HG03571 (cell line): ENCODE measurements around the gene AZIN2.
A peak's percentile ranks its signal among the peaks of the same experiment; 100 is the strongest.
"Not testable (repeated sequence)": the region's sequence is repeated elsewhere in the genome, so short reads cannot be mapped to it uniquely, and the experiment has no call there.

Experiments used
- ATAC-seq: cut with Tn5 transposase; IDR thresholded peaks from one replicate; pipeline ENCODE4 v1.9.1; 2021; ENCODE audit not compliant: unreplicated experiment

Gene AZIN2

DNA sequence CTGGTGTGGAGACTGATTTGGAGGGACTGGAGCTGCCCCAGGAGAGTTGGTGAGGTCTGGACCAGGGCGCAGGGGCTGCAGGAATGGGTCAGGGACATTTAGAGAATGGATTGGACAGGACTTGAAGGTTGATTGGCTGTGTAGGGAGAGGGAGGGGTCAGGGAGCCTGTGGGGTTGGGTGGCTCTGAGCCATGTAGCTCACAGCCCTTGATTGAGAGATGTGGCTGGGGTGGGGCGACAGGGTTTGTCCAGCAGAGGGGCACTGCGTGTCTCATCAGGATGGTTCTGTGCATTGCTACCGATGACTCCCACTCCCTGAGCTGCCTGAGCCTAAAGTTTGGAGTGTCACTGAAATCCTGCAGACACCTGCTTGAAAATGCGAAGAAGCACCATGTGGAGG is 12.1 kb downstream of the AZIN2 start:
- no peak for ATAC-seq

GRCh38 chr1:33094486-33094885 is 13.5 kb downstream of the AZIN2 start:
- ATAC-seq = no peak

GRCh38 chr1:33094971-33095604 is 14.1 kb downstream of the AZIN2 start:
- no peak for ATAC-seq

DNA sequence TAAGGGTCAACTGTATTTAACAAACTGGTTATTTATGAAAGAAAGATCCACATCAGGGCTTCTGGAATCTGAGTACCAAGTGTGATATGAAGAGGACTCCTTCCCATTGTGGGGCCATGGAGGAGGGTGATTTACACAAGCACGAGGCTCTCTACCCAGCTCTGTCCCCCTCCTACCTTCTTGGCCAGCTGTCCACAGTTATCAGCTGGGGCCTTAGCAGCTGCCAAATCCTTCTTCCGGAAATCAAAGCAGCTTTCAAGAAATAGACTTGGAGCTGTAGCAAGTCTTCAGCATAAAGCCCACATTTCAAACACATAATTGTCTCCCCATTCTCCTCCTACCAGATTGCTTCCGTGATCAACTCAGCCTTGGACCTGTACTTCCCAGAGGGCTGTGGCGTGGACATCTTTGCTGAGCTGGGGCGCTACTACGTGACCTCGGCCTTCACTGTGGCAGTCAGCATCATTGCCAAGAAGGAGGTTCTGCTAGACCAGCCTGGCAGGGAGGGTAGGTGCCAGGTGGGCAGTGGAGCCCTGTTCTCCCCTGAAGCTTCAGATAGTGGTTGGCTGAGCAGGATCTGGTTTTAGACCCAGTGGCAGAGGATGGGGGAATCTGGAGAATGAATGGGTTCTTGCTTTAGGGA is 15.5 kb downstream of the AZIN2 start:
- no peak for ATAC-seq

DNA sequence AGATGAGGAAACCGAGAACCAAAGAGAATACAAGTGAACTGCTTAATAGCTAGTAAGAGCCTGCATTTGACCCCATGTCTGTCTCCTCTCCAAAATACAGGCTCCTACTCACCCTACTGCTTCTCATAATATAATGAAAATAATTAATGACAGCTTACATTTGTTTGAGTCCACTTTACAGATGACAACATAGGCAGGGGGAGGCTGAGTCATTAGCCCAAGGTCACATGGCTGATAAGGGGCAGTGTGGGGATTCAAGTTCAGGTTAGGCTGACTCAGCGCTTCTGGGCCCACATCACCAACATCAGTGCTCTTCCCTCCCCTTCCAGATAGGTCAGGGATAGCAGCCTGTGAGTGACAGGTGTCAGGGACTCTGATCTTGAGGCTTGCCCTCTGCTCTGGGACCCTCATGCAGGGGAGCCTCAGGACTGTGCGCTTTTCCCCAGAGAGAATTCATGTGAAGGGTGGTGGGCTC is 16.2 kb downstream of the AZIN2 start:
- ATAC-seq = no peak

- no peak for ATAC-seq
These were observed 16.8 kb downstream of the AZIN2 start for GRCh38 chr1:33097762-33098161.

GRCh38 chr1:33098371-33098770 is 17.4 kb downstream of the AZIN2 start:
- ATAC-seq = no peak

GRCh38 chr1:33099290-33100118 is 18.6 kb downstream of the AZIN2 start:
- ATAC-seq = peak; percentile 68

- not testable (repeated sequence) for ATAC-seq
These were observed 19.1 kb downstream of the AZIN2 start for GRCh38 chr1:33100119-33100415.

DNA sequence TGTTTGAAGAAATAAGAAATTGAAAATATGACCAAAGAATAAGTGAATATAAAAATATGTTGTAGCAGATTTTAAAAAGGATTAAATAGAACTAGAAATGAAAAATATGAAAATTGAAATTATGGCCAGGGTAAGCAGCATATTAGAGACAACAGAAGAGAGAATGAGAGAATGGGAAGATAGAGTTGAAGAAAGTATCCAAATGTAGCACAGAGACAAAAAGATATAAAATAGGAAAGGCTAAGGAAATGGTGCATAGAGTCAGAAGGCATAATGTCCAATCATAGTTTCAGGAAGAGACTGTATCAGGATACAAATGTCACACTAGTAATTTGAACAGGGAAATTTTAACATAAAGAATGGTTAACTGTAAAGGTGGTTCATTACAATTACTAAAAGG is 29.5 kb downstream of the AZIN2 start:
- ATAC-seq = no peak

- no peak for ATAC-seq
These were observed 31.0 kb downstream of the AZIN2 start for GRCh38 chr1:33111965-33112364.

DNA sequence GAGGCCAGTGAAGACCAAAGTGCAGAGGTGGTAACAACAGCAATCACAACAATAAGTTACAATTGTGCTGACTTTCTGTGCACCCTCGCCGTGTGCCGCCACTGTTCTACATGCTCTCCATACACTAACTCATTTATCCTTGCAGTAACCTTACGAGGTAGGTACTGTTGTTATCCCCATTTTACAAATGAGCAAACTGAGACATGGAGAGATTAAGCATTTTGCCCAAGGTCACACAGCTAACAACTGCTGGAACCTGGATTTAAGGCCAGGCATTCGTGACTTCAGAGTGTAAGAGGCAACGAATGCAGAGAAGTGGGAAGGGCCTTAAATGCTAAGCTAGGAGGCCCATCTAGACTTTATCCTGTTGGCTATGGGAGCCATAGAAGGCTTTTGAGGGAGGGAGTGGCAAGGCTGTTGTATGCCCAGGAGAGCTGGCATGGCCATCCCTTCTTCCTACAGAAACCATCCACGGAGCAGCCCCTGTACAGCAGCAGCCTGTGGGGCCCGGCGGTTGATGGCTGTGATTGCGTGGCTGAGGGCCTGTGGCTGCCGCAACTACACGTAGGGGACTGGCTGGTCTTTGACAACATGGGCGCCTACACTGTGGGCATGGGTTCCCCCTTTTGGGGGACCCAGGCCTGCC is 36.6 kb downstream of the AZIN2 start:
- ATAC-seq = no peak

GRCh38 chr1:33118274-33118673 is 37.3 kb downstream of the AZIN2 start:
- ATAC-seq = no peak

DNA sequence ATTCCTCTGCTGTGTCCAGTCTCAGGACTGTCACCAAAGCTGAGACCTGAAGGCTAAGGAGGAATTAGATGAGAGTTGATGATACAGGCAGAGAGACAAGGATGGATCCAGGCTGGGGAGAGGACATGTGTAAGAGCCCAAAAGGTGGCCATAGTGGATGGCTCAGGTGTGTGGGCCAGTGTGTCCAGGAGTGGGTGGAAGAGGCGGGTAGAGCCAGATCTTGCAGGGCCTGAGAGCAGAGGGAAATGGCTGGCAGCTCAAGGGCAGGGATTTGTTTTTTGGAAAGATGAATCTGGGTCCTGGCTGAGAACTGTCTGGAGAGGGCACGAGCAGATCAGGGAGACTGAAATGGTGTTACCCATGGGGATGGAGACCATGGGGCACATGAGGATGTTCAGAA is 38.1 kb downstream of the AZIN2 start:
- ATAC-seq = no peak

GRCh38 chr1:33119532-33120217 is 38.7 kb downstream of the AZIN2 start:
- ATAC-seq = no peak

- ATAC-seq = peak; percentile 69
These were observed 39.7 kb downstream of the AZIN2 start for GRCh38 chr1:33120436-33121231.

DNA sequence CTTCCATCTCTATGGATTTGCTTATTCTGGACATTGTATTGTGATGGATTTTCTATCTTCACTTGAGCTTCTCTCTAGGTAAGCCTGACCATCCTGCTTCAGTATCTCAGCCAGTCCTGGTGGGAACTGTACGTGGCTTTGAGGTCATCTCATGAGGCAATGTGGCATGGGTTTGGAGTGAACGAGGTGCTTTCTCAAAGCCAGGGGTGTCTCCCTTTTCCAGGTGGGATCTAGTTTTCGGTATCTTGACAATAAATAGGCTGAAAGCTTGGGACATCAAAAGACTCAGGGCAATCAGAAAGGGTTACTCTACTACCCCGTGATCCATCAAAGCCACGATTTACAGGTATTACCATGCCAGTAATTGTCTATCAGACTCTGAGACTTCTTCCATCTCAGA is 40.8 kb downstream of the AZIN2 start:
- no peak for ATAC-seq

- no peak for ATAC-seq
These were observed 41.7 kb downstream of the AZIN2 start for GRCh38 chr1:33122483-33123178.

GRCh38 chr1:33123266-33123665 is 42.3 kb downstream of the AZIN2 start:
- no peak for ATAC-seq

DNA sequence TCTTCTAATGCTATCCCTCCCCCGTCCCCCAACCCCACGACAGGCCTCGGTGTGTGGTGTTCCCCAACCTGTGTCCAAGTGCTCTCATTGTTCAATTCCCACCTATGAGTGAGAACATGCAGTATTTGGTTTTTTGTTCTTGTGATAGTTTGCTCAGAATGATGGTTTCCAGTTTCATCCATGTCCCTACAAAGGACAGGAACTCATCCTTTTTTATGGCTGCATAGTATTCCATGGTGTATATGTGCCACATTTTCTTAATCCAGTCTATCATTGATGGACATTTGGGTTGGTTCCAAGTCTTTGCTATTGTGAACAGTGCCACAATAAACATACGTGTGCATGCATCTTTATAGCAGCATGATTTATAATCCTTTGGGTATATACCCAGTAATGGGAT is 43.7 kb downstream of the AZIN2 start:
- ATAC-seq = not testable (repeated sequence)
